Stimulated activated effector memory CD8-positive, alpha-beta T cell treated with anti-CD3 and anti-CD28 coated beads, Interleukin-12 subunit alpha, Interleukin-12 subunit beta, amount 100 ng/mL, for 72 hours (primary cell): ENCODE results near the gene RNF13.
"Not testable (repeated sequence)": the region's sequence is repeated elsewhere in the genome, so short reads cannot be mapped to it uniquely, and the experiment has no call there.

Experiments used
- ATAC-seq: fragments of 150-1000 bp; cut with Tn5 transposase; 2 replicates; pipeline ENCODE4 v1.10.0; 2021
- DNase-seq, 2 donors: peaks; one replicate each; pipeline ENCODE4 v3.0.0; 2021 to 2022; ENCODE audit warnings: low spot score in 2 of 2
- H3K27ac Mint-ChIP-seq: one replicate; pipeline ENCODE4 v1.8.0; 2022; ENCODE audit warnings: mild to moderate bottlenecking, mixed read lengths
- H3K36me3 Mint-ChIP-seq: one replicate; pipeline ENCODE4 v1.8.0; 2022; ENCODE audit warnings: mild to moderate bottlenecking, mixed read lengths
- H3K4me1 Mint-ChIP-seq: one replicate; pipeline ENCODE4 v1.8.0; 2022; ENCODE audit warnings: mixed read lengths
- H3K4me3 Mint-ChIP-seq: one replicate; pipeline ENCODE4 v1.8.0; 2022; ENCODE audit warnings: mild to moderate bottlenecking, mixed read lengths
- H3K9me3 Mint-ChIP-seq: one replicate; pipeline ENCODE4 v1.8.0; 2022; ENCODE audit warnings: mixed read lengths

RNF13 gene

DNA sequence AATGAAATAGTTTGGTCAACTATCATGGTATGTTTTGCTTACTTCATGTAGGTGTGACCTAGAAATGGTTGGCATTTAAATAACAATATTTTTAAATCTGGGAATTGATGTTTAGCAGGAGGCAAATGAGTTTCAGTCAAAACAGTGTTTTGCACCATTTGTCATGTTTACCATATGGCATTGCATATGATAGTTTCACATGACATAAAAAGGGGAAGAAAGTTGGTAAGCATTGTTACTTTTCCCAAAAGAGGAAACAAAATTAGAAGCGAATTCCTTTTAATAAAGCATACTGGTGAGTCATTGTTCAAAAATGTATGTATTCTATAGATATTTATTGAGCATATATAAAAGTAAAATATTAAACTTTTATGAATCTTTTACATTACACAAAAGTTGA, 2.3 kb downstream of the RNF13 start:
- H3K27ac Mint-ChIP-seq = no peak overlapping the region
- ATAC-seq = no peak
- H3K36me3 Mint-ChIP-seq = peaks cover 20% of the 10 kb centered on the region
- H3K9me3 Mint-ChIP-seq = no peaks in the 10 kb centered on the region
- H3K4me3 Mint-ChIP-seq = peak overlapping the region; percentile 96
- DNase-seq = no peak
- peaks cover 60% of the 10 kb centered on the region for H3K4me1 Mint-ChIP-seq

GRCh38 chr3:149815728-149816127, 2.7 kb downstream of the RNF13 start:
- peaks cover 20% of the 10 kb centered on the region for H3K36me3 Mint-ChIP-seq
- H3K27ac Mint-ChIP-seq = no peak overlapping the region
- H3K9me3 Mint-ChIP-seq = no peaks in the 10 kb centered on the region
- no peak overlapping the region for H3K4me3 Mint-ChIP-seq
- DNase-seq (no peak), ATAC-seq (no peak)
- peaks cover 60% of the 10 kb centered on the region for H3K4me1 Mint-ChIP-seq

DNA sequence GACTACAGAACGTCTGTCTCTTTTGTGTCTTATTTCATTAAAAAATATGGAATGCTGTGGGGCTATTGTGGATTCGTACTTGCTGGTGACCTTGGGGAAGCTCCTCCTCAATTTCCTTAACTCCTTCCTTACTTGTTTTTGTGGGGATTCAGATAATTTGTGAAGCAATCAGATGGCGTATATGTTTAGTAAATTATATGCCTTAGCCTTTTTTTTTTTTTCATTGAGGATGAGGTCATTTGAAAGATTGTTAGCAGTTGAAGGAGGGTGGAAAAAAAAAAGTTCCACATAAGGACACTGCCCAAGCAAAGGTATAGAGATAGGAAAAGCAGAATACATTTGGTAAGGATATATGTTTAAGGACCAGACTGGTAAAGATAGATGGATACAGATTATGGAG, 3.3 kb downstream of the RNF13 start:
- ATAC-seq (no peak), DNase-seq (no peak)
- H3K4me3 Mint-ChIP-seq = peak overlapping the region; percentile 6
- H3K4me1 Mint-ChIP-seq = peaks cover 60% of the 10 kb centered on the region
- H3K36me3 Mint-ChIP-seq = peaks cover 20% of the 10 kb centered on the region
- H3K27ac Mint-ChIP-seq = no peak overlapping the region
- no peaks in the 10 kb centered on the region for H3K9me3 Mint-ChIP-seq

GRCh38 chr3:149816986-149817385, 4.0 kb downstream of the RNF13 start:
- Mint-ChIP-seq H3K27ac (no peak overlapping the region), H3K36me3 (peaks cover 20% of the 10 kb centered on the region), H3K4me3 (peak overlapping the region; percentile 6), H3K9me3 (no peaks in the 10 kb centered on the region), H3K4me1 (peaks cover 64% of the 10 kb centered on the region)
- no peak for ATAC-seq
- no peak for DNase-seq

- Mint-ChIP-seq H3K9me3 (no peaks in the 10 kb centered on the region), H3K4me1 (peaks cover 64% of the 10 kb centered on the region), H3K36me3 (peaks cover 15% of the 10 kb centered on the region), H3K27ac (no peak overlapping the region), H3K4me3 (no peak overlapping the region)
- DNase-seq (no peak), ATAC-seq (no peak)
Measured at GRCh38 chr3:149819432-149819831, 6.4 kb downstream of the RNF13 start.

DNA sequence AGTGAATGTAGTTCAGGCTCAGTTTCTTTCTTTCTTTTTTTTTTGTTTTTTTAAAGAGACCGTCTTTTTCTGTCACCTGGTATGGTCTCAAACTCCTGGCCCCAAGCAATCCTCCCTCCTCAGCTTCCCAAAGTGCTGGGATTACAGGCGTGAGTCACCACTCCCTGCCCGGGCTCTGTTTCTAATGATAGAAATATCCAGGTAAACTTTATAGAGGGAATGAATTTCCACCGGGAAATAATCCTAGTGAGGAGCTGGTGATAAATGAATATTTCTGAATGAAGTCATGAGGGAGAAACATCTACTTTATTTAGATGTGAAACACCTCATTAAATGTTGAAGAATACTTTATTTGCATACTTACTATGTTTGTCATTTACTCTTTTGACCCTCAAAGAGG, 7.2 kb downstream of the RNF13 start:
- DNase-seq = no peak
- no peak for ATAC-seq
- Mint-ChIP-seq H3K4me1 (peaks cover 57% of the 10 kb centered on the region), H3K9me3 (no peaks in the 10 kb centered on the region), H3K36me3 (peaks cover 15% of the 10 kb centered on the region), H3K27ac (no peak overlapping the region), H3K4me3 (no peak overlapping the region)

DNA sequence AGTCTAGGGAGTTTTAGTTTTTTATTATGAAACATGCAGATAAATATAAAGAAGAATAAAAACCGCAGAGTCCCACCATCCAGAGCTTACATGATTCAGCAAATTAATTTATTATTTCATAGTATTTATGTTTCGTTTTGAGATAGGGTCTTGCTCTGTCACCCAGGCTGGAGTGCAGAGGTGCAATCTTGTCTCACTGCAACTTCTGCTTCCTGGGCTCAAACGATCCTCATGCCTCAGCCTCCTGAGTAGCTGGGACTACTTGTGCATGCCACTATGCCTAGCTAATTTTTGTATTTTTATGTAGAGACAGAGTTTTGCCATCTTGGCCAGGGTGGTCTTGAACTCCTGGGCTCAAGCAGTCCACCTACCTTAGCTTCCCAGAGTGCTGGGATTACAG, 13.6 kb downstream of the RNF13 start:
- ATAC-seq = no peak
- H3K4me3 Mint-ChIP-seq = no peak overlapping the region
- peaks cover 6% of the 10 kb centered on the region for H3K36me3 Mint-ChIP-seq
- no peak for DNase-seq
- H3K4me1 Mint-ChIP-seq = peaks cover 21% of the 10 kb centered on the region
- H3K27ac Mint-ChIP-seq = no peak overlapping the region
- peaks cover 3% of the 10 kb centered on the region for H3K9me3 Mint-ChIP-seq

DNA sequence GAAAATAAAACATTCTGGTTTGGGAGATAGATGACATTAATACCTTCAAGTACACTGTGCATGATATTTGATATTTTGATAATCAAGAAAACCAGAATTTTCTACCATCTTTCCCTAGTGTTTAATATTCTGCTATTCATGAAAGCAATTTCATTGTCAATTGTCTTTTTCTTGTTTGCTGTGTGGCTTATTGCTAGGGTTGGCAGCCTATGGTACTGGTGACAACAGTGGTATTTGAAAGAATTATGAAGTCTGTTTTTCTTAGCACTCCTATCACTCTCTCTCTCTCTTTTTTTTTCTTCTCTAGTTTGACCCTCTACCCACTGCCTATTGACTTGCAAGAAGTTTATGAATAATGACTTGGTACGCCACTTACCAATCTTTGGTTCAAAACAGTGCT, 15.4 kb downstream of the RNF13 start:
- peaks cover 6% of the 10 kb centered on the region for H3K36me3 Mint-ChIP-seq
- H3K27ac Mint-ChIP-seq = no peak overlapping the region
- no peak for DNase-seq
- H3K4me1 Mint-ChIP-seq = peaks cover 11% of the 10 kb centered on the region
- H3K4me3 Mint-ChIP-seq = no peak overlapping the region
- ATAC-seq = no peak
- H3K9me3 Mint-ChIP-seq = peaks cover 7% of the 10 kb centered on the region

DNA sequence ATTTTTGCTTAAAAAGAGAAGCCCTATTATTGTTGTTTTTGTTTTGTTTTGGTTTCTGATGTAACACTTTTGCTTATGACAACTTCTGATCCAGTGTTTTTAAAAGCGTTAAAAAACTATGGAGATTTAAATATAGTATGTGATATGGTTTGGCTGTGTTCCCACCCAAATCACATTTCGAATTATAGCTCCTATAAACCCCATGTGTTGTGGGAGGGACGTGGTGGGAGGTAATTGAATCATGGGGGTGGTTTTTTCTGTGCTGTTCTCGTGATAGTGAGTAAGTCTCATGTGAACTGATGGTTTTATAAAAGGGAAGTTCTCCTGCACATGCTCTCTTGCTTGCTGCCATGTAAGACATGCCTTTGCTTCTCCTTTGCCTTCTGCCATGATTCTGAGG, 16.6 kb downstream of the RNF13 start:
- H3K36me3 Mint-ChIP-seq, ATAC-seq, DNase-seq, H3K4me1 Mint-ChIP-seq, H3K9me3 Mint-ChIP-seq, H3K4me3 Mint-ChIP-seq, H3K27ac Mint-ChIP-seq: not testable (repeated sequence)

DNA sequence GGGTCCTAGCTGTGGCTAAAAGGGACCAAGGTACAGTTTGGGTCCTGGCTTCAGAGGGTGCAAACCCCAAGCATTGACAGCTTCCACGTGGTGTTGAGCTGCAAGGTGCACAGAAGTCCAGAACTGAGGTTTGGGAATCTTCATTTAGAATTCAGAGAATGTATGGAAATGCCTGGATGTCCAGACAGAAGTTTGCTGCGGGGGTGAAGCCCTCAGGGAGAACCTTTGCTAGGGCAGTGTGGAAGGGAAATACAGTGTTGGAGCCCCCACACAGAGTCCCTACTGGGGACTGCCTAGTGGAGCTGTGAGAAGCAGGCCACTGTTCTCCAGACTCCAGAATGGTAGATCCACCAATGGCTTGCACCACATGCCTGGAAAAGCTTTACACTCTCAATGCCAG, 17.9 kb downstream of the RNF13 start:
- DNase-seq = no peak
- ATAC-seq = no peak
- no peak overlapping the region for H3K4me3 Mint-ChIP-seq

GRCh38 chr3:149831321-149831720, 18.3 kb downstream of the RNF13 start:
- Mint-ChIP-seq H3K4me1 (no peaks in the 10 kb centered on the region), H3K9me3 (peaks cover 11% of the 10 kb centered on the region), H3K36me3 (no peaks in the 10 kb centered on the region), H3K27ac (no peak overlapping the region), H3K4me3 (no peak overlapping the region)
- DNase-seq = no peak
- no peak for ATAC-seq

More for the DNA sequence above, 17.9 kb downstream of the RNF13 start:
- H3K27ac Mint-ChIP-seq = no peak overlapping the region
- no peaks in the 10 kb centered on the region for H3K4me1 Mint-ChIP-seq
- H3K36me3 Mint-ChIP-seq = no peaks in the 10 kb centered on the region
- H3K9me3 Mint-ChIP-seq = peaks cover 11% of the 10 kb centered on the region

- ATAC-seq (no peak), DNase-seq (no peak)
- Mint-ChIP-seq H3K9me3 (peaks cover 11% of the 10 kb centered on the region), H3K36me3 (no peaks in the 10 kb centered on the region), H3K27ac (no peak overlapping the region), H3K4me3 (no peak overlapping the region), H3K4me1 (no peaks in the 10 kb centered on the region)
Measured at GRCh38 chr3:149832086-149832485, 19.1 kb downstream of the RNF13 start.

GRCh38 chr3:149833241-149833640, 20.2 kb downstream of the RNF13 start:
- DNase-seq (no peak), ATAC-seq (no peak)
- H3K4me1 Mint-ChIP-seq = no peaks in the 10 kb centered on the region
- peaks cover 11% of the 10 kb centered on the region for H3K9me3 Mint-ChIP-seq
- H3K36me3 Mint-ChIP-seq = no peaks in the 10 kb centered on the region
- no peak overlapping the region for H3K4me3 Mint-ChIP-seq
- H3K27ac Mint-ChIP-seq = no peak overlapping the region

GRCh38 chr3:149838491-149838890, 25.5 kb downstream of the RNF13 start:
- not testable (repeated sequence) for H3K4me3 Mint-ChIP-seq, H3K9me3 Mint-ChIP-seq, ATAC-seq, DNase-seq, H3K27ac Mint-ChIP-seq, H3K36me3 Mint-ChIP-seq
- H3K4me1 Mint-ChIP-seq = peaks cover 27% of the 10 kb centered on the region

- not testable (repeated sequence) for ATAC-seq, H3K27ac Mint-ChIP-seq, H3K4me3 Mint-ChIP-seq, H3K9me3 Mint-ChIP-seq, DNase-seq, H3K36me3 Mint-ChIP-seq
- H3K4me1 Mint-ChIP-seq = peaks cover 27% of the 10 kb centered on the region
Measured at GRCh38 chr3:149839469-149839868, 26.5 kb downstream of the RNF13 start.

- Mint-ChIP-seq H3K27ac (no peak overlapping the region), H3K4me3 (no peak overlapping the region), H3K4me1 (peaks cover 27% of the 10 kb centered on the region), H3K9me3 (peaks cover under 1% of the 10 kb centered on the region), H3K36me3 (no peaks in the 10 kb centered on the region)
- no peak for DNase-seq
- ATAC-seq = no peak
Measured at GRCh38 chr3:149839896-149840295, 26.9 kb downstream of the RNF13 start.

GRCh38 chr3:149843502-149843901, 30.5 kb downstream of the RNF13 start:
- no peak overlapping the region for H3K27ac Mint-ChIP-seq
- no peaks in the 10 kb centered on the region for H3K9me3 Mint-ChIP-seq
- ATAC-seq (no peak), DNase-seq (no peak)
- peaks cover 43% of the 10 kb centered on the region for H3K4me1 Mint-ChIP-seq
- no peak overlapping the region for H3K4me3 Mint-ChIP-seq
- H3K36me3 Mint-ChIP-seq = peaks cover 28% of the 10 kb centered on the region
